HG02943 (cell line): ENCODE measurements around the gene GAB1.
A peak's percentile ranks its signal among the peaks of the same experiment; 100 is the strongest.

Experiments
- ATAC-seq: cut with Tn5 transposase; IDR thresholded peaks from one replicate; pipeline ENCODE4 v1.9.1; 2021; ENCODE audit warnings: mild to moderate bottlenecking, low read depth, moderate library complexity; ENCODE audit not compliant: unreplicated experiment

Gene GAB1

GRCh38 chr4:143357161-143357845 is 20.6 kb downstream of the GAB1 start:
- ATAC-seq: no peak

- ATAC-seq: no peak
Measured at GRCh38 chr4:143358419-143358818, 21.7 kb downstream of the GAB1 start.

DNA sequence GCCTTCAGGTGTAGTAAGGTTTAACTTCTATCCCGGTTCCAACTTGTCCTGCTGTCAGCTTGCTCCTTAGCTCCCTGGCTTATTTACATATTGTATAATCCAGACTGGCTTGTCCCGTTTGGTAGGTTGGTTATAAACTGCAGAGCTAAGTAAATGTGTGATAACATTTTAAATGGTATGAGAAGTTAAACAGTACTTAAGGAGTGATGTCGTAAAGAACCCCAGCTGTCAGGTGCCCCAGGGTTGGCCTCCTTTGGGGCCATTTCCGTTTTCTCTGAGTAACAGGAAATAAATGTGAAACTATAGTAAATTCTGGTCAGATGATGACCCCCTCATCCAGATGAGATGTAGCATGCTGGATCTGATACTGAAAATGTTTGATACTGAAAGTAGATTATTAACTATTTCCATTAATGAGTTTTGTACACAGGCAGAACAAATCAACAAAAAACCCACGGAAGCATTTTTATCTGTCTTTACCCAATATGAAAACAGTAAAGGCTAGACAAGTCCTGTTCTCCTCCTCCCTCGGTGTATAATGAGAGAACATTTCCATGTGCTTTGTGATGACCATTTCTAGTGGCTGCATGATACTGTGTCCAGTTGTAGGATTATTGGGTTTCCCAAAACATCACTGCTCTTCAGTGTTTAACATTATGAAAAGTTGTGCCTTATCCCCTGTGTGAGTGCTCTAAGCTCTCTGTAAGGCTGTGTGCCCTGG is 22.4 kb downstream of the GAB1 start:
- peak; percentile 85 for ATAC-seq

GRCh38 chr4:143359644-143360193 is 23.0 kb downstream of the GAB1 start:
- no peak for ATAC-seq

GRCh38 chr4:143360838-143361625 is 24.4 kb downstream of the GAB1 start:
- ATAC-seq: no peak

DNA sequence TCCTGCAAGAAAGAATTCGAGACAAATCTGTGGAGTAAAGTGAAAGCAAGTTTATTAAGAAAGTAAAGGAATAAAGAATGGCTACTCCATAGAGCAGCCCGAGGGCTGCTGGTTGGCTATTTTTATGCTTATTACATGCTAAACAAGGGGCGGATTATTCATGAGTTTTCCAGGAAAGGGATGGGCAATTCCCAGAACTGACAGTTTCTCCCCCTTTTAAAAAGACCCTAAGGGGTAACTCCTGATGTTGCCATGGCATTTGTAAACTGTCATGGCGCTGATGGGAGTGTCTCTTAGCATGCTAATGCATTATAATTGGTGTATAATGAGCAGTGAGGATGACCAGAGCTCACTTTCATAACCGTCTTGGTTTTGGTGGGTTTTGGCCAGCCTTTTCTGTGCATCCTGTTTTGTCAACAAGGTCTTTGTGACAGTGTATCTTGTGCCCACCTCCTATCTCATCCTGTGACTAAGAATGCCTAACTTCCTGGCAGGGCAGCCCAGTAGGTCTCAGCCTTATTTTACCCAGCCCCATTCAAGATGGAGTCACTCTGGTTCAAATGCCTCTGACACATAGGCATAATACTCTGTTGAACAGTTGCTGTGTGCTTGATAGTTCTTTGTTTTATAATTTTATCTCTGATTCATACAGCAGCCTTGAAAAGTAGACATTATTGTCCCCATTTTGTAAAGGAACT is 25.8 kb downstream of the GAB1 start:
- ATAC-seq: no peak

GRCh38 chr4:143363332-143363731 is 26.7 kb downstream of the GAB1 start:
- ATAC-seq: no peak

- ATAC-seq: no peak
Measured at GRCh38 chr4:143364063-143364462, 27.4 kb downstream of the GAB1 start.

DNA sequence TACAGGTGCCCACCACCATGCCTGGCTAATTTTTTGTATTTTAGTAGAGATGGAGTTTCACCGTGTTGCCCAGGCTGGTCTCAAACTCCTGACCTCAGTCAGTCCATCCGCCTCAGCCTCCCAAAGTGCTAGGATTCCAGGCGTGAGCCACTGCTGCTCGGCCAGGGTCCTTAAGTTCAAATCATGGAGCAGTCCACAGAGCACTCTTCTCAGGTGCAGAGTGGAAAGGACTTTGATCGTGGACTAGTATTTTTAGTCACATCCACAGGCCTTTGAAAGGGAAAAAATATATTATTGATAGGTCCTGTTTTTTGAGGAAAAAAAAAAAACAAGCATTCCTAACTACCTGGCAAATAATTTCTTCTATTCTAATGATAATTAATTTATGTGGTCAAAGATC is 31.2 kb downstream of the GAB1 start:
- ATAC-seq: no peak

DNA sequence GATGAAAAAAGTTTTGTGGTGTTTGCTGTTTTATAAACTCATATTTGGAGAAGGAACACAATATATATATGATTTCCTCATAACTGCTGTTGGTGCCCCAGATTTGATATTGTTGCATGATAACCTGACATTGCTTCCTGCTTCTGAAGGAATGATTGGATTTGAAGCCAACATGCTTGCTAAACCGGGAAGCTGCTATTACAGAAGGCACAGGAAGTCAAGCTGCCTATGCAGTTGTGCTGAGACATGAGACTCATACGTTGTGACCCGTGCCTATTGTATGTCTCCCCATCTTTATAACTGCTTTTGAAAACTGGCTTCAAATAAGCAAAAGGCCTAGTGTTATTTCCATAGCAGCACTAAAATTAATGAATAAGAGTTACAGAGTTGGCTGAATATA is 32.9 kb downstream of the GAB1 start:
- ATAC-seq: no peak

- peak; percentile 44 for ATAC-seq
Measured at GRCh38 chr4:143372093-143372915, 35.6 kb downstream of the GAB1 start.

- no peak for ATAC-seq
Measured at GRCh38 chr4:143374255-143374654, 37.6 kb downstream of the GAB1 start.

DNA sequence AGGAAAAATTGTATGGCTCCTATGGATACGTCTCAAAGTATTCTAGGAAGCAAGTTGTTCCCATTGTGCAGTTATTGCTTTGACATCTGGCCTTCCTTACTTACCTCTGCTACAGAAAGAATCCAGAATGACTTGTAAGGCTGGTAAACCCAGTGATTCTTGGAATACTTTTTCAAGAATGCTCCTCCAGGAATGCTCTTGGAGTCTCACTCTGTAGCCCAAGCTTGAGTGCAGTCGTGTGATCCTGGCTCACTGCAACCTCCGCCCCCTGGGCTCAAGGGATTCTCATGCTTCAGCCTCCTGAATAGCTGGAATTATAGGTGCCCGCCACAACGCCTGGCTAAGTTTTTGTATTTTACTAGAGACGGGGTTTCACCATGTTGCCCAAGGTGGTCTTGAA is 38.1 kb downstream of the GAB1 start:
- no peak for ATAC-seq

DNA sequence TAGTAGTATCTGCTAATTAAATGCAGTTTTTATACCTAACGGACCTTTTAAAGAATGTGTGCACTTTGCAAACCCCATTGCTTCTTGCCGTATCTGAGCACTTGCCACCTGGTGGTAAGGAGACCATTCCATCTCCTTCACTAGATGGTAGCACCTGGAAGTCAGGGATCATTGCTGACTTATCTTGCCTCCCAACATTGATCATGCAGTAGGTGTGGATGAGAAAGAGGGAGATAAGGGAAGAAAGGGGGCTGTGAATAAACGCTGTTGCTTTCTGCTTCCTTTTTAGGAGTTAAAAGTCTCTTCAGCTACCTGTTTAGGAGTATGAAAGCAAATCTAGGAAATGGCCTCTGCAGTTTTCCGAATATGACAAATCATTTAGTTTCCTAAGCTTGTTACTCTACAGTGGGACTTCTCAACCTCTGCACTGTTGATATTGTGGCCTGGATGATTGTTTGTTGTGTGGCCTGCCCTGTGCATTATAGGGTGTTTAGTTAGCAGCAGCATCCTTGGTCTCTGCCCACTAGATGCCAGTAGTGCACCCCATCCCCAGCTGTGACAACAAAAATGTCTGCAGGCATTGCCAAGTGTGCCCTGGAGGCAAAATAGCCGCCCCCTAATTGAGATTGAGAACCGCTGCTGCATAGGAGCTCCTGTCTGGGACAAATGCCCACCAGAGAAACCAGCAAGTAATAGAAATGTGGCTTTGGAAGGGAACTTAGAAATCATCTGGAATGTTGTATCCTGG is 38.8 kb downstream of the GAB1 start:
- peak; percentile 43 for ATAC-seq

- ATAC-seq: peak; percentile 64
Measured at GRCh38 chr4:143377611-143378099, 41.0 kb downstream of the GAB1 start.

GRCh38 chr4:143380629-143381028 is 44.0 kb downstream of the GAB1 start:
- ATAC-seq: no peak

DNA sequence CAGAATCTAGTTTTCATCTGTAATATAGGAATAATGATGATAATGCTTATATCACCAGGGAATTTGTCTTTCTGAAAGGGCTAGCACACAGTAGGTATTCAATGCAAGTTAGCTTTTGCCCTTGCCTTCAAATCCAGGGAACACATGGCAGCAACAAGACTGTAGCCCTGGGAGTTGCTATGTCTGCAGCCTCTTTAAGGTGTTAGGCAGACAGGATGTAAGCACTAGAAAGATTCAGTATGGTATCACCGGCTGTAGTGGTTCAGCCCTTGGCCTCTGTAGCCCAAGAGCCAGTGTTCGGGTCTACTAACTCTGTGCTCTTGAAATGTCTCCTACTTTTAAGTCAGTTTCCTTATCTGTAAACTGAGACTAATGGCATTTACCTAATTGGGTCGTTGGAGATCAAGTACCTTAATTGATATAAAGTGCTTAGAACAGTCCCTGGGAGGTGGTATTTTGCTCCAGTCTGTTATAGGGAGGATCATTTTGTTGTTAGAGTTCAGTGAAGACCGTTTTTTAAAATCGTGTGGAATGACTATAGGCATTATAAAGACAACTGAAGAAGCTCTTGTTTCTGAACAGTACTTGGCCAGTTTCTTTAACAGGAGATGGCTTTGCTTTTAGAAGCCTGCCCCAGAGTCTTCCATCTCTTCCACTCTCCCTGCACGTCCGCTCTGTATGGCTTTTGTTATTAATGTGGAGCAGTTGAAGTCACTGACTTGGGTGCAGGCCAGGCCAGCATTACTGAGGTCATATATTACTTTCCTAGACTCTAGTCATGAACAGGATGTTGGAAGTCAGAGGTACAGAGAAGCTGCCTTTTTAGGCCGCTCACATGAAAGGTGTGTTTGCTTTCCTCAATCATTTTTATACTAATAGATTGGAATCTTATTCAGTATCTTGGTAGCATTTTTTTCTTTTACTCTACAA is 44.8 kb downstream of the GAB1 start:
- peak; percentile 41 for ATAC-seq

DNA sequence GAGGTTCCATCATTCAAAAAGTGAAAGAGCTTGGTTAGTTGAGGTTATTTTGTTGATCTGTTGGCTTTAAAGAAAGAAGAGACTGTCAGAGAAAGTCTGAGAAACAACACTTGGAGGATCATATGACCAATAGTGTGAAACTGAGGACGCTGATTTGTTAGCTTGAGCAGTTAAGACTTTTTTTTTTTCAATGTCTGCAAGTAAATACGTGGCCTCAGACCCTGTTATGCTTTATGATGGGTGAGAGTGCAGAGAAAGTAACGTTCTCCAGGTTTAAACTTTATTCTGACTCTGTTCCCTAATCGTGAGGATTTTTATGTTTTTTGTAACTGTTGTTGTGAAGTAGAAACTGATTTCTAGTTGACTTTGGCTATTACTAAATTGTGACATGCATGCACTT is 45.9 kb downstream of the GAB1 start:
- ATAC-seq: no peak
